HepG2 (cell line): ENCODE data around the gene SSC4D. TPM values are rescaled to one million over a fixed set of nuclear protein-coding genes. Genes with fewer than 3 reads are reported as not detected.
A peak's percentile ranks its signal among the peaks of the same experiment; 100 is the strongest.

Experiments
- ASH2L ChIP-seq: fragments of 300-600, 200-600 bp; sonication (generic); IDR thresholded peaks from 2 replicates; pipeline ENCODE4 v1.7.0; 2017; ENCODE audit warnings: low read depth, mild to moderate bottlenecking, moderate library complexity, mixed read lengths, low read length; ENCODE audit not compliant: insufficient read length
- CEBPG ChIP-seq: IDR thresholded peaks from 2 replicates; pipeline ENCODE4 v1.6.1; 2016
- DNMT3B ChIP-seq: conservative IDR thresholded peaks from 2 replicates; pipeline ENCODE4 v1.6.1; 2016; ENCODE audit warnings: missing biosample characterization, control low read depth
- ISX ChIP-seq: sonication (generic); formaldehyde crosslinking; conservative IDR thresholded peaks from 2 replicates; pipeline ENCODE4 v1.5.0; 2020; ENCODE audit warnings: missing genetic modification reagents
- JUNB ChIP-seq: sonication (generic); formaldehyde crosslinking; IDR thresholded peaks from 2 replicates; pipeline ENCODE4 v1.8.0; 2022; ENCODE audit warnings: missing genetic modification reagents, mild to moderate bottlenecking, borderline replicate concordance
- LCORL ChIP-seq, 2 experiments: fragments of 450-650 bp in 1 of 2; sonication (generic) in 1 of 2; formaldehyde crosslinking in 1 of 2; IDR thresholded peaks; 2 replicates each; pipeline versions ENCODE4 v1.5.0 to v1.6.1; 2017 to 2020; ENCODE audit warnings: antibody characterized with exemption in 1 of 2, missing genetic modification reagents in 1 of 2
- NFE2L1 ChIP-seq: sonication (generic); formaldehyde crosslinking; IDR thresholded peaks from 2 replicates; pipeline ENCODE4 v1.4.0; 2020; ENCODE audit warnings: missing genetic modification reagents, mild to moderate bottlenecking, borderline replicate concordance
- PAWR ChIP-seq: sonication (generic); formaldehyde crosslinking; IDR thresholded peaks from 2 replicates; pipeline ENCODE4 v1.4.0; 2020; ENCODE audit warnings: missing genetic modification reagents, mild to moderate bottlenecking, borderline replicate concordance
- PCBP1 ChIP-seq: fragments of 200-400 bp; formaldehyde crosslinking; IDR thresholded peaks from 2 replicates; pipeline ENCODE4 v1.6.1; 2017; ENCODE audit warnings: mild to moderate bottlenecking, low read depth, low read length, borderline replicate concordance
- SIN3B ChIP-seq: fragments of 150-350 bp; IDR thresholded peaks from 2 replicates; pipeline ENCODE4 v1.6.1; 2014; ENCODE audit warnings: low read length
- SP5 ChIP-seq: IDR thresholded peaks from 2 replicates; pipeline ENCODE4 v1.6.1; 2016; ENCODE audit warnings: low read depth, borderline replicate concordance
- ZBTB38 ChIP-seq: sonication (generic); formaldehyde crosslinking; IDR thresholded peaks from 2 replicates; pipeline ENCODE4 v1.5.1; 2020; ENCODE audit warnings: mild to moderate bottlenecking, missing genetic modification reagents
- ZEB1 ChIP-seq: IDR thresholded peaks from 2 replicates; pipeline ENCODE4 v1.6.1; 2012; ENCODE audit warnings: mild to moderate bottlenecking, low read depth, inconsistent platforms; ENCODE audit not compliant: insufficient replicate concordance
- ZFP90 ChIP-seq: sonication (generic); formaldehyde crosslinking; IDR thresholded peaks from 2 replicates; pipeline ENCODE4 v1.8.0; 2022; ENCODE audit warnings: missing genetic modification reagents, mild to moderate bottlenecking, inconsistent platforms, borderline replicate concordance
- ZNF556 ChIP-seq: sonication (generic); formaldehyde crosslinking; IDR thresholded peaks from 2 replicates; pipeline ENCODE4 v1.4.0; 2020; ENCODE audit warnings: mild to moderate bottlenecking, missing genetic modification reagents, borderline replicate concordance
- ZNF761 ChIP-seq: sonication (generic); formaldehyde crosslinking; conservative IDR thresholded peaks from 2 replicates; pipeline ENCODE4 v1.4.0; 2020; ENCODE audit warnings: mild to moderate bottlenecking, missing genetic modification reagents
- ZNF792 ChIP-seq: IDR thresholded peaks from 2 replicates; pipeline ENCODE4 v1.6.1; 2016
- polyA plus RNA-seq, 8 experiments: library from polyadenylated mRNA; depleted of rRNA in 3 of 8; stranded (reverse) in 7 of 8; unstranded in 1 of 8; fragments of >200 nt; fragmentation: Illumina TruSeq in 4 of 8; extraction: Trizol in 4 of 8; gene quantifications; 2 replicates each; pipeline versions ENCODE4 v1.2.1 to v1.2.3, GENCODE V29; 2011 to 2016; ENCODE audit warnings: low read depth in 4 of 8, missing spikeins in 1 of 8, mixed read lengths in 1 of 8; ENCODE audit not compliant: insufficient read depth in 1 of 8
- total RNA-seq, 5 experiments: library from RNA; depleted of rRNA; stranded (reverse); fragments of >200 nt; fragmentation: Illumina TruSeq; extraction: Trizol; gene quantifications; 2 replicates each; pipeline ENCODE4 v1.2.3, GENCODE V29; 2016; ENCODE audit warnings: low read depth in 1 of 5
- TF ChIP-seq, protein P1 (sequence below): IDR thresholded peaks from 2 replicates; pipeline ENCODE4 v1.6.1; 2012; ENCODE audit warnings: low read depth, low read length, improper control_type of control experiment
- TF ChIP-seq, protein P2 (sequence below): sonication (generic); formaldehyde crosslinking; IDR thresholded peaks from 2 replicates; pipeline ENCODE4 v1.4.0; 2020; ENCODE audit warnings: low read depth, missing genetic modification reagents
- TF ChIP-seq, protein P3 (sequence below): IDR thresholded peaks from 2 replicates; pipeline ENCODE4 v1.6.1; 2016; ENCODE audit warnings: low read depth, borderline replicate concordance
- TF ChIP-seq, protein P4 (sequence below): sonication (generic); formaldehyde crosslinking; IDR thresholded peaks from 2 replicates; pipeline ENCODE4 v1.9.0; 2022; ENCODE audit warnings: missing genetic modification reagents, mild to moderate bottlenecking, borderline replicate concordance

The SSC4D gene
- total and polyA plus RNA-seq, 2 of the 13 experiments (the other 11 are each of a cell fraction or from before 2014, with no cell fraction given): 33.3 to 63.8 TPM

DNA sequence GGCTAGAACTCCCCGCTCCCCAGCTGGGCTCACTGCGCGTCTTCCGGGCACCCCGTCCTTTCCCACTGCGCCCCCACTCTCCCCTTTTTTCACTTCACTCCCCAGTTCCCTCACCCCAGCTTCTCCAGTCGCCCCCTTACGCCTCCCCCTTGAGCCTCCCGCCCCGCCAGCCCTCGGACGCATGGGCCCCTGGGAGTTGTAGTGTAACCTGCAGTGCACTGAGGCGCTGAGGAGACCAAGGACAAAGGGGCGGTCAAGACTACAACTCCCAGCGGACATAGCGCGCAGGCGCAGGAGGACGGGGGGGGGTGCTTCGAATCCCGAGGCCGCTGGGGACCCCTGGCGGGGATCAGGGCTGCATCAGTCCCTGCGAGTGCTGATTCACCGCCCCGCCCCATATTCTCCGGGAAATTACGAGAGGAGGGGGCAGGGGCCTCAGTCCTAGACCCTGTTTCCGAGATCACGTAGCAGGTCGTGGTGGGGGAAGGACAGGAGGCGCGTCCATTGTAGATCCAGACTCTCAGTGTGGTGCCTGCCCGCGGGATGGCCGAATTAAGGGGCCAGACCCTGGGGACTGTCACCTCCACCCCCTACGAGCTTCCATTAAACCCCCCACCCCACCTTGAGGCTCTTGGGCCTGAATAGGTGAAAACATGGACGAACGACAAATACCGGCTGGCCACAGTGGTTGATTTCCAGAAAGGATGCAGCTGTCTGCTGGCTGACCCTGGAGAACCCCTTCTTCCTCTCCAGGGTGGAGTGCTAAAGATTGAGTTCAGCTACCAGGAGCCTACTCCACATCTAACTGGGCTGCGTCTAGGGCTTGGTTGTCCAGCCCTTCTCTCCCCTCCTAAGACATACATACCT lies 50.2 kb downstream of the SSC4D start (continued):
- TF ChIP-seq ZNF556 (CRISPR knock-in tag) (peak; percentile 26; the same call in 1 of the 2 replicates), JUNB (CRISPR knock-in tag) (no peak), NFE2L1 (CRISPR knock-in tag) (peak; percentile 95), CEBPG (CRISPR knock-in tag) (0 out of 2 replicates have a peak, but pooled peaks have one; percentile 40), DNMT3B (CRISPR knock-in tag) (0 out of 2 replicates have a peak, but pooled peaks have one; percentile 8), ZNF792 (CRISPR knock-in tag) (peak; percentile 23; the same call in 1 of the 2 replicates), ZNF761 (CRISPR knock-in tag) (no peak; the same call in 1 of the 2 replicates), ISX (CRISPR knock-in tag) (no peak), SIN3B (no peak), ASH2L (peak; percentile 53), ZBTB38 (CRISPR knock-in tag) (peak; percentile 27; the same call in 1 of the 2 replicates), SP5 (peak; percentile 93), PAWR (0 out of 2 replicates have a peak, but pooled peaks have one; percentile 33), ZFP90 (CRISPR knock-in tag) (peak; percentile 28; the same call in 1 of the 2 replicates), ZEB1 (peak; percentile 13), PCBP1 (peak; percentile 91; the same call in 1 of the 2 replicates), LCORL (IDR thresholded peaks at IDR 0.05) (no peak), LCORL (CRISPR knock-in tag; IDR thresholded peaks at IDR 0.05) (peak; percentile 51; the same call in 1 of the 2 replicates)
- TF ChIP-seq, protein P1, sequence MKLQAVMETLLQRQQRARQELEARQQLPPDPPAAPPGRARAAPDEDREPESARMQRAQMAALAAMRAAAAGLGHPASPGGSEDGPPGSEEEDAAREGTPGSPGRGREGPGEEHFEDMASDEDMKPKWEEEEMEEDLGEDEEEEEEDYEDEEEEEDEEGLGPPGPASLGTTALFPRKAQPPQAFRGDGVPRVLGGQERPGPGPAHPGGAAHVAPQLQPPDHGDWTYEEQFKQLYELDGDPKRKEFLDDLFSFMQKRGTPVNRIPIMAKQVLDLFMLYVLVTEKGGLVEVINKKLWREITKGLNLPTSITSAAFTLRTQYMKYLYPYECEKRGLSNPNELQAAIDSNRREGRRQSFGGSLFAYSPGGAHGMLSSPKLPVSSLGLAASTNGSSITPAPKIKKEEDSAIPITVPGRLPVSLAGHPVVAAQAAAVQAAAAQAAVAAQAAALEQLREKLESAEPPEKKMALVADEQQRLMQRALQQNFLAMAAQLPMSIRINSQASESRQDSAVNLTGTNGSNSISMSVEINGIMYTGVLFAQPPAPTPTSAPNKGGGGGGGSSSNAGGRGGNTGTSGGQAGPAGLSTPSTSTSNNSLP: peak; percentile 93
- TF ChIP-seq, protein P2, sequence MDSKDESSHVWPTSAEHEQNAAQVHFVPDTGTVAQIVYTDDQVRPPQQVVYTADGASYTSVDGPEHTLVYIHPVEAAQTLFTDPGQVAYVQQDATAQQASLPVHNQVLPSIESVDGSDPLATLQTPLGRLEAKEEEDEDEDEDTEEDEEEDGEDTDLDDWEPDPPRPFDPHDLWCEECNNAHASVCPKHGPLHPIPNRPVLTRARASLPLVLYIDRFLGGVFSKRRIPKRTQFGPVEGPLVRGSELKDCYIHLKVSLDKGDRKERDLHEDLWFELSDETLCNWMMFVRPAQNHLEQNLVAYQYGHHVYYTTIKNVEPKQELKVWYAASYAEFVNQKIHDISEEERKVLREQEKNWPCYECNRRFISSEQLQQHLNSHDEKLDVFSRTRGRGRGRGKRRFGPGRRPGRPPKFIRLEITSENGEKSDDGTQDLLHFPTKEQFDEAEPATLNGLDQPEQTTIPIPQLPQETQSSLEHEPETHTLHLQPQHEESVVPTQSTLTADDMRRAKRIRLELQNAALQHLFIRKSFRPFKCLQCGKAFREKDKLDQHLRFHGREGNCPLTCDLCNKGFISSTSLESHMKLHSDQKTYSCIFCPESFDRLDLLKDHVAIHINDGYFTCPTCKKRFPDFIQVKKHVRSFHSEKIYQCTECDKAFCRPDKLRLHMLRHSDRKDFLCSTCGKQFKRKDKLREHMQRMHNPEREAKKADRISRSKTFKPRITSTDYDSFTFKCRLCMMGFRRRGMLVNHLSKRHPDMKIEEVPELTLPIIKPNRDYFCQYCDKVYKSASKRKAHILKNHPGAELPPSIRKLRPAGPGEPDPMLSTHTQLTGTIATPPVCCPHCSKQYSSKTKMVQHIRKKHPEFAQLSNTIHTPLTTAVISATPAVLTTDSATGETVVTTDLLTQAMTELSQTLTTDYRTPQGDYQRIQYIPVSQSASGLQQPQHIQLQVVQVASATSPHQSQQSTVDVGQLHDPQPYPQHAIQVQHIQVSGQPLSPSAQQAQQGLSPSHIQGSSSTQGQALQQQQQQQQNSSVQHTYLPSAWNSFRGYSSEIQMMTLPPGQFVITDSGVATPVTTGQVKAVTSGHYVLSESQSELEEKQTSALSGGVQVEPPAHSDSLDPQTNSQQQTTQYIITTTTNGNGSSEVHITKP: peak; percentile 69; the same call in 1 of the 2 replicates
- TF ChIP-seq, protein P3, sequence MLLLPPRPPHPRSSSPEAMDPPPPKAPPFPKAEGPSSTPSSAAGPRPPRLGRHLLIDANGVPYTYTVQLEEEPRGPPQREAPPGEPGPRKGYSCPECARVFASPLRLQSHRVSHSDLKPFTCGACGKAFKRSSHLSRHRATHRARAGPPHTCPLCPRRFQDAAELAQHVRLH: 0 out of 2 replicates have a peak, but pooled peaks have one; percentile 32
- TF ChIP-seq, protein P4, sequence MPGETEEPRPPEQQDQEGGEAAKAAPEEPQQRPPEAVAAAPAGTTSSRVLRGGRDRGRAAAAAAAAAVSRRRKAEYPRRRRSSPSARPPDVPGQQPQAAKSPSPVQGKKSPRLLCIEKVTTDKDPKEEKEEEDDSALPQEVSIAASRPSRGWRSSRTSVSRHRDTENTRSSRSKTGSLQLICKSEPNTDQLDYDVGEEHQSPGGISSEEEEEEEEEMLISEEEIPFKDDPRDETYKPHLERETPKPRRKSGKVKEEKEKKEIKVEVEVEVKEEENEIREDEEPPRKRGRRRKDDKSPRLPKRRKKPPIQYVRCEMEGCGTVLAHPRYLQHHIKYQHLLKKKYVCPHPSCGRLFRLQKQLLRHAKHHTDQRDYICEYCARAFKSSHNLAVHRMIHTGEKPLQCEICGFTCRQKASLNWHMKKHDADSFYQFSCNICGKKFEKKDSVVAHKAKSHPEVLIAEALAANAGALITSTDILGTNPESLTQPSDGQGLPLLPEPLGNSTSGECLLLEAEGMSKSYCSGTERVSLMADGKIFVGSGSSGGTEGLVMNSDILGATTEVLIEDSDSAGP: peak; percentile 86
